Astrocyte (in vitro differentiated cells and primary cell): ENCODE results near the gene PPIG. TPM values are rescaled to one million over a fixed set of nuclear protein-coding genes. Genes with fewer than 3 reads are reported as not detected.
"Not testable (repeated sequence)": the region's sequence is repeated elsewhere in the genome, so short reads cannot be mapped to it uniquely, and the experiment has no call there.

Experiments
- DNase-seq: peaks from one replicate; pipeline ENCODE4 v3.0.0-alpha.2; 2010; ENCODE audit warnings: low read depth
- FAIRE-seq: peaks from 2 replicates; lab custom pipeline; 2011; peaks lifted over from hg19 to GRCh38; lab: Jason Lieb, UNC
- H2AFZ ChIP-seq: 2 replicates; pipeline ENCODE4 v1.6.0; 2012; ENCODE audit warnings: low read depth, low read length, inconsistent platforms
- H3K27ac ChIP-seq: 2 replicates; pipeline ENCODE4 v1.5.1; 2011; ENCODE audit warnings: low read depth, low read length, inconsistent platforms
- H3K27me3 ChIP-seq: 2 replicates; pipeline ENCODE4 v1.6.0; 2011; ENCODE audit warnings: low read length, inconsistent platforms; ENCODE audit not compliant: insufficient read depth
- H3K36me3 ChIP-seq: 2 replicates; pipeline ENCODE4 v1.5.1; 2011; ENCODE audit warnings: low read length, inconsistent platforms; ENCODE audit not compliant: insufficient read depth
- H3K4me1 ChIP-seq: 2 replicates; pipeline ENCODE4 v1.5.1; 2011; ENCODE audit warnings: low read length, inconsistent platforms; ENCODE audit not compliant: insufficient read depth
- H3K4me2 ChIP-seq: 2 replicates; pipeline ENCODE4 v1.6.0; 2012; ENCODE audit warnings: low read length, inconsistent platforms
- H3K4me3 ChIP-seq: 2 replicates; pipeline ENCODE4 v1.5.1; 2011; ENCODE audit warnings: low read depth, mild to moderate bottlenecking, low read length, inconsistent platforms; ENCODE audit not compliant: insufficient read depth
- H3K79me2 ChIP-seq: 2 replicates; pipeline ENCODE4 v1.6.0; 2012; ENCODE audit warnings: mild to moderate bottlenecking, low read length, inconsistent platforms; ENCODE audit not compliant: insufficient read depth
- H3K9ac ChIP-seq: 2 replicates; pipeline ENCODE4 v1.6.0; 2012; ENCODE audit warnings: mild to moderate bottlenecking, low read length, inconsistent platforms
- H3K9me3 ChIP-seq: 2 replicates; pipeline ENCODE4 v1.5.1; 2012; ENCODE audit warnings: low read depth, mild to moderate bottlenecking, low read length, inconsistent platforms; ENCODE audit not compliant: insufficient read depth
- H4K20me1 ChIP-seq: 2 replicates; pipeline ENCODE4 v1.6.0; 2012; ENCODE audit warnings: low read length, inconsistent platforms; ENCODE audit not compliant: insufficient read depth
- H3K27ac Mint-ChIP-seq: one replicate; pipeline ENCODE4 v1.8.0; 2021; ENCODE audit warnings: mild to moderate bottlenecking, mixed read lengths; ENCODE audit not compliant: unreplicated experiment
- H3K27me3 Mint-ChIP-seq: one replicate; pipeline ENCODE4 v1.8.0; 2021; ENCODE audit warnings: low read depth, mixed read lengths; ENCODE audit not compliant: unreplicated experiment
- H3K36me3 Mint-ChIP-seq: one replicate; pipeline ENCODE4 v1.8.0; 2021; ENCODE audit warnings: low read depth, mixed read lengths; ENCODE audit not compliant: unreplicated experiment
- H3K4me1 Mint-ChIP-seq: one replicate; pipeline ENCODE4 v1.8.0; 2021; ENCODE audit warnings: low read depth, mixed read lengths; ENCODE audit not compliant: unreplicated experiment
- H3K4me3 Mint-ChIP-seq: one replicate; pipeline ENCODE4 v1.8.0; 2021; ENCODE audit warnings: mild to moderate bottlenecking, moderate library complexity, mixed read lengths; ENCODE audit not compliant: unreplicated experiment
- H3K9me3 Mint-ChIP-seq: one replicate; pipeline ENCODE4 v1.8.0; 2021; ENCODE audit warnings: mild to moderate bottlenecking, mixed read lengths; ENCODE audit not compliant: unreplicated experiment
- EZH2 ChIP-seq: IDR thresholded peaks from 2 replicates; pipeline ENCODE4 v1.6.1; 2012; ENCODE audit warnings: mild to moderate bottlenecking, low read length, inconsistent platforms; ENCODE audit not compliant: insufficient read depth
- total RNA-seq: library from RNA; stranded (reverse); gene quantifications from 2 replicates; pipeline ENCODE4 v1.2.1, GENCODE V29; 2021
- TF ChIP-seq, protein P1 (sequence below): IDR thresholded peaks from 2 replicates; pipeline ENCODE4 v1.5.1; 2011; ENCODE audit warnings: low read depth, mild to moderate bottlenecking, inconsistent platforms, low read length, moderate library complexity; ENCODE audit not compliant: insufficient read depth

The PPIG gene
- total RNA-seq, 1 donor from 2014 or later: 40.2 TPM

DNA sequence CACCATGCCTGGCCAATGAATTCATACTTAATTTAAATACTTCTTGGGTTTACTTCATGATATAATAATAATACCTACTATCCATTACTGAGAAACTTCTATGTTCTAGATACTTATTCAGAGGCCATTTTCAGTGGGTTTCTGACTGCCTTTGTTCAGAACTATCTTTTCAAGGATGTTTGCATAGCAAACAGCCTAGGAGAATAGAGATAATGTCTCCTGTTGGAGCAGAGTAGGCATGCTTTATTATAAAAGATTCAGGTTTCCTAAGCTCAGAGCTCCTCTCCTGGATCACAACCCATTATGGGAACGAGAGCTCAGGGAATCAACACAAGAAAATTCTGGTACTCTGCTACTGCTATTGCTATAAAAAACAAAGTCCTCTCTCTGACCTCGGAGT, 21.6 kb upstream of the PPIG start:
- Histone ChIP-seq H3K4me2 (no peak overlapping the region), H3K36me3 (peaks cover 11% of the 10 kb centered on the region), H3K79me2 (no peaks in the 10 kb centered on the region), H3K27ac (no peak overlapping the region), H3K9me3 (no peaks in the 10 kb centered on the region), H4K20me1 (no peaks in the 10 kb centered on the region), H3K4me1 (no peaks in the 10 kb centered on the region), H3K9ac (no peak overlapping the region), H3K27me3 (no peaks in the 10 kb centered on the region), H2AFZ (no peak overlapping the region), H3K4me3 (no peak overlapping the region)
- Mint-ChIP-seq H3K4me3 (no peak overlapping the region), H3K36me3 (peaks cover 5% of the 10 kb centered on the region), H3K4me1 (no peaks in the 10 kb centered on the region), H3K9me3 (no peaks in the 10 kb centered on the region), H3K27ac (no peak overlapping the region), H3K27me3 (no peaks in the 10 kb centered on the region)
- DNase-seq: no peak
- TF ChIP-seq EZH2: no peak
- TF ChIP-seq, protein P1, sequence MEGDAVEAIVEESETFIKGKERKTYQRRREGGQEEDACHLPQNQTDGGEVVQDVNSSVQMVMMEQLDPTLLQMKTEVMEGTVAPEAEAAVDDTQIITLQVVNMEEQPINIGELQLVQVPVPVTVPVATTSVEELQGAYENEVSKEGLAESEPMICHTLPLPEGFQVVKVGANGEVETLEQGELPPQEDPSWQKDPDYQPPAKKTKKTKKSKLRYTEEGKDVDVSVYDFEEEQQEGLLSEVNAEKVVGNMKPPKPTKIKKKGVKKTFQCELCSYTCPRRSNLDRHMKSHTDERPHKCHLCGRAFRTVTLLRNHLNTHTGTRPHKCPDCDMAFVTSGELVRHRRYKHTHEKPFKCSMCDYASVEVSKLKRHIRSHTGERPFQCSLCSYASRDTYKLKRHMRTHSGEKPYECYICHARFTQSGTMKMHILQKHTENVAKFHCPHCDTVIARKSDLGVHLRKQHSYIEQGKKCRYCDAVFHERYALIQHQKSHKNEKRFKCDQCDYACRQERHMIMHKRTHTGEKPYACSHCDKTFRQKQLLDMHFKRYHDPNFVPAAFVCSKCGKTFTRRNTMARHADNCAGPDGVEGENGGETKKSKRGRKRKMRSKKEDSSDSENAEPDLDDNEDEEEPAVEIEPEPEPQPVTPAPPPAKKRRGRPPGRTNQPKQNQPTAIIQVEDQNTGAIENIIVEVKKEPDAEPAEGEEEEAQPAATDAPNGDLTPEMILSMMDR: no peak
- FAIRE-seq: no peak

DNA sequence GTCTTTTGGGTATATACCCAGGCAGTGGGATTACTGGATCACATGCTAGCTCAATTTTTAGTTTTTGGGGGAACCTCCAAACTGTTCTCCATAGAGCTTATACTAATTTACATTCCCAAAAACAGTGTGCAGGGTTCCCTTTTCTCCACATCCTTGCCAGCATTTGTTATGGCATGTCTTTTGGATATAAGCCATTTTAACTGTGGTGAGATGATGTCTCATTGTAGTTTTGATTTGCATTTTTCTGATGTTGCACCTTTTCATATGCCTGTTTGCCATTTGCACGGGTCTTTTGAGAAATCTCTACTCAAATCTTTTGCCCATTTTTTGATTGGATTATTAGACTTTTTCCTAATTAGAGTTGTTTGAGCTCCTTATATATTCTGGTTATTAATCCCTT, 18.5 kb upstream of the PPIG start:
- no peaks in the 10 kb centered on the region for H3K4me1 Mint-ChIP-seq
- Histone ChIP-seq H3K27me3 (no peaks in the 10 kb centered on the region), H3K4me1 (no peaks in the 10 kb centered on the region), H3K27ac (no peak overlapping the region), H3K79me2 (no peaks in the 10 kb centered on the region), H3K9ac (no peak overlapping the region), H3K4me2 (no peak overlapping the region), H3K36me3 (no peaks in the 10 kb centered on the region), H3K4me3 (no peak overlapping the region), H3K9me3 (no peaks in the 10 kb centered on the region), H4K20me1 (no peaks in the 10 kb centered on the region), H2AFZ (no peak overlapping the region)
- no peak overlapping the region for H3K4me3 Mint-ChIP-seq
- no peaks in the 10 kb centered on the region for H3K9me3 Mint-ChIP-seq
- TF ChIP-seq EZH2: no peak
- TF ChIP-seq, protein P1: no peak
- FAIRE-seq (no peak), DNase-seq (no peak)
- no peaks in the 10 kb centered on the region for H3K27me3 Mint-ChIP-seq
- H3K27ac Mint-ChIP-seq: no peak overlapping the region
- H3K36me3 Mint-ChIP-seq: peaks cover 5% of the 10 kb centered on the region

- Mint-ChIP-seq H3K4me1 (peaks cover 3% of the 10 kb centered on the region), H3K27me3 (no peaks in the 10 kb centered on the region), H3K27ac (no peak overlapping the region), H3K9me3 (no peaks in the 10 kb centered on the region), H3K4me3 (no peak overlapping the region), H3K36me3 (peaks cover 5% of the 10 kb centered on the region)
- TF ChIP-seq EZH2: no peak
- TF ChIP-seq, protein P1: no peak
- Histone ChIP-seq H3K4me3 (no peak overlapping the region), H4K20me1 (no peaks in the 10 kb centered on the region), H3K79me2 (peaks cover 24% of the 10 kb centered on the region), H3K4me1 (peaks cover 4% of the 10 kb centered on the region), H3K4me2 (no peak overlapping the region), H3K9me3 (no peaks in the 10 kb centered on the region), H3K27me3 (no peaks in the 10 kb centered on the region), H2AFZ (no peak overlapping the region), H3K9ac (no peak overlapping the region), H3K36me3 (no peaks in the 10 kb centered on the region), H3K27ac (no peak overlapping the region)
- FAIRE-seq: no peak
- DNase-seq: no peak
These were observed 14.2 kb upstream of the PPIG start for GRCh38 chr2:169569948-169570347.

- H3K4me3 ChIP-seq, H2AFZ ChIP-seq, H4K20me1 ChIP-seq, H3K9me3 ChIP-seq, H3K27me3 Mint-ChIP-seq, H3K36me3 Mint-ChIP-seq, H3K36me3 ChIP-seq, H3K4me1 ChIP-seq, H3K27me3 ChIP-seq, H3K4me3 Mint-ChIP-seq, H3K9me3 Mint-ChIP-seq, H3K27ac Mint-ChIP-seq, DNase-seq, H3K27ac ChIP-seq, H3K9ac ChIP-seq, H3K4me1 Mint-ChIP-seq, H3K4me2 ChIP-seq, FAIRE-seq: not testable (repeated sequence)
- peaks cover 24% of the 10 kb centered on the region for H3K79me2 ChIP-seq
These were observed 13.4 kb upstream of the PPIG start for GRCh38 chr2:169570752-169571151.
